Measurements from ENCODE around the gene ZNF500.
"Not testable (repeated sequence)": the region's sequence is repeated elsewhere in the genome, so short reads cannot be mapped to it uniquely, and the experiment has no call there.

ZNF500 gene

DNA sequence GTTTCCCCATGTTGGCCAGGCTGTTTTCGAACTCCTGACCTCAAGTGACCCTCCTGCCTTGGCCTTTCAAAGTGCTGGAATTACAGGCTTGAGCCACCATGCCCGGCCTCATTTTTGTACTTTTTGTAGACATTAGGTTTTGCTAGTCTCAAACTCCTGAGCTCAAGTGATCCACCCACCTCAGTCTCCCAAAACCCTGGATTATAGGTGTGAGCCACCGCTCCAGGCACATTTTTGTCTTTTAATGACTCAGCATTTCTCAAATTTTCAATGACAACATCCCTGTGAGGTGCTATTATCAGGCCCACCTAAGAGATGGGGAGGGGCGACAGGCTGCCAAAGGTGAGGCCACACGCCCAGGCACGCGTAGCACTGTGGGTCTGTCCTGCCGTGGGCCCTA lies 20.1 kb upstream of the ZNF500 start:
- Mint-ChIP-seq H3K36me3 (no peaks in the 10 kb centered on the region), H3K4me1 (ENCODE audit: low read depth) (no peaks in the 10 kb centered on the region), H3K9me3 (ENCODE audit: low read depth) (no peaks in the 10 kb centered on the region), H3K27me3 (no peaks in the 10 kb centered on the region), H3K4me3 (no peak overlapping the region), H3K27ac (no peak overlapping the region)

DNA sequence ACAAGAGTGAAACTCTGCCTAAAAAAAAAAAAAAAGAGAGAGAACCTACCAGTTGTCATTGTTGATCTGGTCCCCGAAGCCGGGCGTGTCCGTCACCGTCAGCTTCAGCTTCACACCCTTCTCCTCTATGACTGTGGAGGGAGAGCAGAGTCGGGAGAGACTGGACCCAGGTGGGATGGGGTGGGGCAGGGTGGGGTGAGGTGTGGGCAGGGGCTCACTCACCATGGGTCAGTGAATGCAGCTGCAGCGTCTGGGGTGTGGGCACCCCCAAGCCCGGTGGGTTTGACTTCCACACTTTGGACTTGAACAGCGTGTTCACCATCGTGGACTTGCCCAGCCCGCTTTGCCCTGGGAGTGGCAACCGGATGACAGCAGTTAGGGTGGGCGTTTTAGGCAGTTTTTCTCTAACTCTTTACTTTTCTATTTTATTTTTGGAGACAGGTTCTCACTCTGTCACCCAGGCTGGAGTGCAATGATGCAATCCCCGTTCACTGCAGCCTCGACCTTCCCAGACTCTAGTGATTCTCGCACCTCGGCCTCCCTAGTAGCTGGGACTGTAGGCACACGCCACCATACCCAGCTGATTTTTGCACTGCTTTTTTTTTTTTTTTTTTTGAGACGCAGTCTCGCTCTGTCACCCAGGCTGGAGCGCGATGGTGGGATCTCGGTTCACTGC lies 18.9 kb upstream of the ZNF500 start:
- H3K4me1 Mint-ChIP-seq (ENCODE audit: low read depth) = no peaks in the 10 kb centered on the region
- H3K27ac Mint-ChIP-seq = no peak overlapping the region
- H3K27me3 Mint-ChIP-seq = no peaks in the 10 kb centered on the region
- H3K9me3 Mint-ChIP-seq (ENCODE audit: low read depth) = no peaks in the 10 kb centered on the region
- no peak overlapping the region for H3K4me3 Mint-ChIP-seq
- no peaks in the 10 kb centered on the region for H3K36me3 Mint-ChIP-seq

DNA sequence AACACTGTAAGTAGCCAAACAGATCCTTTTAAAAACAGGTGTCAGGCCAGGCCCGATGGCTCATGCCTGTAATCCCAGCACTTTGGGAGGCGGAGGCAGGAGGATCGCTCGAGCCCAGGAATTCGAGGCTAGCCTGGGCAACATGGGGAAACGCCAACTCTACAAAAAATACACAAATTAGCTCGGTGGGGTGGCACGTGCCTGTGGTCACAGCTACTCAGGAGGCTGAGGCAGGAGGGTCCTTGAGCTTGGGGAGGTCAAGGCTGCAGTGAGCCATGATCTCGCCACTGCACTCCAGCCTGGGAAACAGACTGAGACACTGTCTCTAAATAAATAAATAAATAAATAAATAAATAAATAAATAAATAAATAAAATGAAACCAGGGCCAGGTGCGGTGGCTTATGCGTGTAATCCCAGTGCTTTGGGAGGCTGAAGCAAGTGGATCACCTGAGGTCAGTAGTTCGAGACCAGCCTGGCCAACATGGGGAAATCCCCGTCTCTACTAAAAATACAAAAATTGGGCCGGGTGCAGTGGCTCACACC lies 17.6 kb upstream of the ZNF500 start:
- not testable (repeated sequence) for H3K4me1 Mint-ChIP-seq (ENCODE audit: low read depth); H3K36me3 Mint-ChIP-seq; H3K4me3 Mint-ChIP-seq; H3K27me3 Mint-ChIP-seq; H3K9me3 Mint-ChIP-seq (ENCODE audit: low read depth); H3K27ac Mint-ChIP-seq

DNA sequence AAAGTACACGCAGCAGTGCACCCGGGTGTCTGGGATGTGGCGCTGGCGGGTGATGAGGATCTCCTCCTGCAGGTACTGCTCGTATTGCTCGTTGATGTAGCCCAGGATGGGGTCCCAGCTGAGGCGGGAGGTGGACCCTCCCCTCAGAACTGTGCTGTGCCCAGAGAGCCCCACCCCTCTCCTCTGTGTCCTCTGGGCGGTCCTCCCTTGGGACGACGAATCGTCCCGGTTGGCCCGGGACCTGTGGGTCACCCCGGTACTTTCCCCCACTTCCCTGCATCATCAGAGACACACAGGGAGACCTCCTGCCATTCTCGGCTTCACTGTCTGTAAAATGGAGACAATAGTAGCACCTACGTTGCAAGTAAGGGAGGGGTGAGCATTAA lies 17.0 kb upstream of the ZNF500 start:
- no peaks in the 10 kb centered on the region for H3K9me3 Mint-ChIP-seq (ENCODE audit: low read depth)
- H3K4me1 Mint-ChIP-seq (ENCODE audit: low read depth) = no peaks in the 10 kb centered on the region
- H3K27ac Mint-ChIP-seq = no peak overlapping the region
- no peaks in the 10 kb centered on the region for H3K36me3 Mint-ChIP-seq
- no peak overlapping the region for H3K4me3 Mint-ChIP-seq
- H3K27me3 Mint-ChIP-seq = no peaks in the 10 kb centered on the region

DNA sequence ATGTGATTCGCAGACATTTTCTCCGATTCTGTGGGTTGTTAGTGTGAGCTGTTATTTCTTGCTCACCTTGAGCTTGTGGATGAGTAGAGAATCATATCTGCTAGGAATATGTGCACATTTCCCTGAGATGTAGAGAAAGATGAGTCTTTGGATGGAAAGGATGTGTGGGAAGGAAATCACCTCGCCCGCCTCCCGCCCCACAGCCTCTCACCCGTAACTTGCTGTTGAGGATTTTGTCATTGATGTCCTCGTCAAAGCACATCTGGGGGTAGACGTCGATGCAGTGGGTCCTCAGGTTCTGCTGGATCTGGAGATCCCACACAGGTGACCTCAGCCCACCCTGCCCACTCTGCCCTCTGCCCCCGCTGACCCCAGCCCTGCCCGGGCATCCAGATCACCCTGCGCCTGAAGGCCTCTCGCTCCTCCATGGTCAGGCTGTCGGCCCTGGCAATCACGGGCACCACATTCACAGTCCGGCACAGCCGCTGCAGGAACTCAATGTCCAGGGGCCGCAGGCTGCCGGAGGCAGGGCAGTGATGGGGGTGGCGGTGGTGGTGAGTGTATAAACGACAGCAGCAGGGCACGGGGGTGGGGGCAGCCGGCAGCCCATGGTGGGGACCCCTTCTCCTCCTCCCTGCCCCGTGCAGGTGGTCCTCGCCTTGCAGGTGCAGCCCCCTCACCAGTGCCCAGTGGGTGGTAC lies 16.4 kb upstream of the ZNF500 start:
- H3K27ac Mint-ChIP-seq = no peak overlapping the region
- no peak overlapping the region for H3K4me3 Mint-ChIP-seq
- no peaks in the 10 kb centered on the region for H3K9me3 Mint-ChIP-seq (ENCODE audit: low read depth)
- H3K4me1 Mint-ChIP-seq (ENCODE audit: low read depth) = no peaks in the 10 kb centered on the region
- H3K27me3 Mint-ChIP-seq = no peaks in the 10 kb centered on the region
- no peaks in the 10 kb centered on the region for H3K36me3 Mint-ChIP-seq

DNA sequence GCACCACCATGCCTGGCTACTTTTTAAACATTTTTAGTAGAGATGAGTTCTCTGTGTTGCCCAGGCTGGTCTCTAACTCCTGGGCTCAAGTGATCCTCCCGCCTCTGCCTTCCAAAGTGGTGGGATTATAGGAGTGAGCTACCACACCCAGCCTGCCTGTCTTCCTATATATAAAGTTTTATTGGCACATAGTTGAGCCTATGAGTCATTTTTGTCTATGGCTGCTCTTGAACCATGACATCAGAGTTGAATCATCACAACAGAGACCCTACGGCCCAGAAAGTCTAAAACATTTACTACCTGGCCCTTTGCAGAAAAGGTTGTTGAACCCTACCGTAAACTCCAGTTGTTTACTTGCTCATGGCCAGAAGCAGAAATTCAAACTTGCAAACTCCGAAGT lies 13.3 kb upstream of the ZNF500 start:
- Mint-ChIP-seq H3K27ac (no peak overlapping the region), H3K4me3 (no peak overlapping the region), H3K9me3 (ENCODE audit: low read depth) (no peaks in the 10 kb centered on the region), H3K27me3 (no peaks in the 10 kb centered on the region), H3K4me1 (ENCODE audit: low read depth) (no peaks in the 10 kb centered on the region), H3K36me3 (no peaks in the 10 kb centered on the region)

DNA sequence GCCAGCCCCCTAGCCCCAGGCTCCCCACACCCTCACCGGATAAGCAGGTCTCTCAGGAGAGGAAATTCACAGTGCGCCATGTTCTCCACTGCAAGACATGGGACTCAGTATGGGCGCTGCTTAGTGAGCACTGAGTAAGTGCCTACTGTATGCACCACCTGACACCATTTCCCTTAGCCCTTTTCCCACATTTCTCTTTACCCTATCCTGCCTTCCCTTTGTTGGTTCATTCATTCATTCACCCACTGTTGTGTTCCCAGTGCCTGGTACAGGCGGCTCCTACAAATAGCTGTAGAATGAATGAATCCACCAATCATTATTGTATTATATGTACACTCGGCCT lies 11.1 kb upstream of the ZNF500 start:
- Mint-ChIP-seq H3K4me1 (ENCODE audit: low read depth) (no peaks in the 10 kb centered on the region), H3K4me3 (no peak overlapping the region), H3K27ac (no peak overlapping the region), H3K9me3 (ENCODE audit: low read depth) (no peaks in the 10 kb centered on the region), H3K27me3 (no peaks in the 10 kb centered on the region), H3K36me3 (no peaks in the 10 kb centered on the region)

DNA sequence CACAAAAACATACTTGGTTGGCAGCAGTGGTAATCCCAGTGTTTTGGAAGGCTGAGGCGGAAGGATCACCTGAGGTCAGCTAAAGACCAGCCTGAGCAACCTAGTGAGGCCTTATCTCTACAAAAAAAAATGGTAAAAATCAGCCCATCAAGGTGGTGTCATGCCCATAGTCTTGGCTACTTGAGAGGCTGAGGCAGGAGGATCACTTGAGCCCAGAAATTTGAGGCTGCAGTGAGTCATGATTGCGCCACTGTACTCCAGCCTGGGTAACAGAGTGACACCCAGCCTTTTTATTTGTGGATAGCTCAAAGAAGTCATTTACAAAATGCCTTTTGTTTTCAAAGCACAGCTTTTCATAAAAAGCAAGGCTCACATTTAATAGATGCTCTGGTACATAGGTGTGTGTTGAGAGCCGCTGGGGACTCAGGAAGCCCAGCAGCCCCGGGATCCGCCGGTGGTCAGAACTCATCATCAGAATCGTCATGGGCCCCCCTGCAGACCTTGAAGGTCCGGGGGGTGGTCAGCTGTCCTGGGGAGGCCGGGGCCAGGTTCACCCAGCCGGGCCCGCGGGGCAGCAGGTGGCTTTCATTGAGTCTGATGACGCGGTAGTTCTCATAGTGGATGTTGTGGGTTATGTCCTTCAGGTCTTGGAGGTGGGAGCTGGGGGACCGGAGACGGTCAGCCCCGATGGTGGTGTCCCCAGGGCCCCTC lies 10.5 kb upstream of the ZNF500 start:
- Mint-ChIP-seq H3K9me3 (ENCODE audit: low read depth) (no peaks in the 10 kb centered on the region), H3K27ac (no peak overlapping the region), H3K36me3 (no peaks in the 10 kb centered on the region), H3K4me1 (ENCODE audit: low read depth) (no peaks in the 10 kb centered on the region), H3K27me3 (no peaks in the 10 kb centered on the region), H3K4me3 (no peak overlapping the region)

DNA sequence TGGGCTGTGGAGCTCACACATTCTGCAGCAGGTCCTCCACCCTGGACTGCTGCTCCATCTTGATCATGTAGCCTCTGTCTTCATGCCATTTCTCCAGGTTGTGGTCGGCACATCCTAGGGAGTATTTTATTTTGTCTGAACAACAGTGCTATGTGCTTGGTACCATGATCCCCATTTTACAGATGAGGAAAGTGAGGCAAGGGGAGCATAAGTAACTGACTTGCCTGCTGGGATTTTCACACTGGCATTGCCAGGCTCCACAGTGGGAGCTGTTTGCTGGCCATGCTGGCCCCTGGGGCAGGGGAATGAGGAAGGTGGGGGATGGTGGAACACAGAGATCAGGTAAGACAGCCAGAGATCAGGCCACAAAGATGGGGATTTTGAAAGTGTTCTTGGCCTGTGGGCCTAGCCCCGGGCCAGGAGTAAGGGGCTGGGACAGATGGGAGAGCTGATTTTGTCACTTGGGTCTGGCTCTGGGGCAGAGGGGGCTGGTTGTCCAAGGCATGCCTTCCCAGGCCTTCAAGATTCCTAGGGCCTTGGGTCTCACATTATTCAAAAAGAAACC lies 9.3 kb upstream of the ZNF500 start:
- Mint-ChIP-seq H3K4me1 (ENCODE audit: low read depth) (no peaks in the 10 kb centered on the region), H3K27me3 (no peaks in the 10 kb centered on the region), H3K9me3 (ENCODE audit: low read depth) (no peaks in the 10 kb centered on the region), H3K27ac (no peak overlapping the region), H3K4me3 (no peak overlapping the region), H3K36me3 (no peaks in the 10 kb centered on the region)

DNA sequence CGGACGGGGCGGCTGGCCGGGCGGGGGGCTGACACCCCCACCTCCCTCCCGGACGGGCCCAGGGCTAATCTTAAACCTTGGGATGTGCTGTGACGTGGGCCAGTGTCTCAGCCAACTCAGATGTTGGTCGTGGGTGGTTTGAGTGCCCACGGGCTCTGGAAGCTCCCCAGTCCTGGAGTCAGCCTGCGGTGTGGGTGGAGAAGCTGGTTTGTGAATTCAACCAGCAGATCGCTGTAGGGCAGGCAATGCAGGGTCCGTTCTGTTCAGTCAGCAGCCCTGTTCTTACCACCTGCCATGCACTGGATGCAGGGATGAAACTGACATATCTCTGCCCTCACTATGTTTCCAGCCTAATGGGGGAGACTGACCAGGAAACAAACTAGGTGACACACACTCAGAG lies 8.0 kb upstream of the ZNF500 start:
- Mint-ChIP-seq H3K36me3 (no peaks in the 10 kb centered on the region), H3K27me3 (no peaks in the 10 kb centered on the region), H3K4me3 (no peak overlapping the region), H3K4me1 (ENCODE audit: low read depth) (no peaks in the 10 kb centered on the region), H3K27ac (no peak overlapping the region), H3K9me3 (ENCODE audit: low read depth) (no peaks in the 10 kb centered on the region)

DNA sequence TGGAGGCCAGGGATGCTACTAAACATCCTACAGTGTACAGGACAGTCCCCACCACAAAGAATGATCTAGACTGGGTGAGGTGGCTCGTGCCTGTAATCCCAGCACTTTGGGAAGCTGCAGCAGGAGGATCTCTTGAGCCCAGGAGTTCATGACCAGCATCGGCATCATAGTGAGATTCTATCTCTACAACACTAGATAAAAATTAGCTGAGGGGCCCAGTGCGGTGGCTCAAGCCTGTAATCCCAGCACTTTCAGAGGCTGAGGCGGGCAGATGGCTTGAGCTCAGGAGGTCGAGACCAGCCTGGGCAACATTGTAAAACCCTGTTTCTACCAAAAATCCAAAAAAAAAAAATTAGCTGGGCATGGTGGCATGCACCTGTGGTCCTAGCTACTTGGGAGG lies 5.4 kb upstream of the ZNF500 start:
- Mint-ChIP-seq H3K27ac (no peak overlapping the region), H3K9me3 (ENCODE audit: low read depth) (no peaks in the 10 kb centered on the region), H3K36me3 (no peaks in the 10 kb centered on the region), H3K4me3 (no peak overlapping the region), H3K27me3 (no peaks in the 10 kb centered on the region), H3K4me1 (ENCODE audit: low read depth) (peaks cover 11% of the 10 kb centered on the region)

DNA sequence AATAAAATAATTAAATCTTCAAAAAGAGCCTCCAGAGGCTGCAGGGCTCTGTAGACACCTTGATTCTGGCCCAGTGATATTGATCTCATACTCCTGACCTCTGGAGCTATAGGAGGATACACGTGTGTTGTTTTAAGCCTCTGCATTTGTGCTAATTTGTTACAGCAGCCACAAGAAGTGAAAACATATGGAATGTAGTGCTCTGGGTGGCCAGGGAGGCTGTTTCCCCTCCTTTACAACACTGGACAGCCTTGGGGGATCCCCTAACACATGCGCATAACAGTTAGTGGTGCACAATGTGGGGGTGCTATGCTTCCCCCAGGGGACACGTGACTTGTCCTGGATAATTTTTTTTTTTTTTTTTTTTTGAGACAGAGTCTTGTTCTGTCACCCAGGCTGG lies 4.7 kb upstream of the ZNF500 start:
- Mint-ChIP-seq H3K9me3 (ENCODE audit: low read depth) (no peaks in the 10 kb centered on the region), H3K27ac (no peak overlapping the region), H3K4me1 (ENCODE audit: low read depth) (peaks cover 13% of the 10 kb centered on the region), H3K27me3 (no peaks in the 10 kb centered on the region), H3K4me3 (no peak overlapping the region), H3K36me3 (no peaks in the 10 kb centered on the region)

DNA sequence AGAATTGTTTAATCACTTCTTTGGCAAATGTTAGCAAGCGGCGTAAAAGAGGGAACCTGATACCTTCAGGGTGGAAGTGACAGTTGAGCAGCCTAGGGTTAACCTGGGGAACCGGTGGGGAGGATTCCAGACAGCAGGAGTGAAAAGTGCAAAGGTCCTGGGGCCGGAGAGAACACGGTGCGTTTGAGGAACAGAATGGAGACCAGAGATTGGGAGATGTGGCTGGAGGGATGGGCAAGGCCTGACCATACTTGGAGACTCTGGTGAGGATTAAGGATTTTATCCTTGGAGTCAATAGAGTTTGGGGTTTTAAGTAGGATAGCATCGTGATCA lies 2.3 kb upstream of the ZNF500 start:
- Mint-ChIP-seq H3K4me3 (peak overlapping the region; percentile 93), H3K36me3 (no peaks in the 10 kb centered on the region), H3K27me3 (no peaks in the 10 kb centered on the region), H3K9me3 (ENCODE audit: low read depth) (no peaks in the 10 kb centered on the region), H3K27ac (peak overlapping the region; percentile 38), H3K4me1 (ENCODE audit: low read depth) (peaks cover 25% of the 10 kb centered on the region)

DNA sequence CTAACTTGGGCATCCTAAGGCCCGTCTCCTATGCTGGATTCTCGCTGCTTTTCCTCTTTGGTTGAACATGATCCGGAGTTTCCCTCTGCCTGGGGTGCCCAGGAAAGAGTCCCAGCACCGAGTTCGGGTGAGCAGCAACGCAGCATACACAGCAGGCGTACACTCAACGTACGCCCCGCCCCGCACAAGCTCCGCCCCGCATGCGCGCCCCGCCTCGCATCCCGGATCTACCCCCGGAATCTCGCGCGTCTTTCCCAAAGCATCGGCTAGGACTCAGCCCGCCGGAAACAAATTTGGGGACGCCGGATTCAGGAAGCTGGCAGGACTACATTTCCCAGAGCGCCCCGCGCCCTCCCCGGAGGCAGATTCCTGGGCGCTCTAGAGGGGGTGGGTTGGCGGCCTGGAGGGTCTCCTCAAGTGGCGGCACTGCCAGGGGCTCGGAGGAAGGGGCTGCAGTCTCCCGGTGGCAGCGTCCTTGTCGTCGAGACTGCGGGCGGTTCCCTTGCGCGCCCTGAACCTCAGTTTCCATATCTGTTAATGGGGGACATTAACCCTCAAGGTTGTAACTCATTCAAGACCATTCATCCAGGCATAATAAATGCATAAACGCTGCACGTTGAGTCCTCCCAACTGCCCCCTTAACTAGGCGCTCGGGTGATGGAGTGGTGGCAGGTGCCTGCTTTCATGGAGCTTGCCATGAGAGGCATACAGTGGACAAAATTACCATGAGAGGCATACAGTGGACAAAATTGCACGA lies 1.8 kb upstream of the ZNF500 start:
- H3K9me3 Mint-ChIP-seq (ENCODE audit: low read depth) = no peaks in the 10 kb centered on the region
- no peaks in the 10 kb centered on the region for H3K27me3 Mint-ChIP-seq
- H3K36me3 Mint-ChIP-seq = no peaks in the 10 kb centered on the region
- H3K4me1 Mint-ChIP-seq (ENCODE audit: low read depth) = peaks cover 25% of the 10 kb centered on the region
- H3K27ac Mint-ChIP-seq = peak overlapping the region; percentile 85
- peak overlapping the region; percentile 93 for H3K4me3 Mint-ChIP-seq

All from activated naive CD8-positive, alpha-beta T cell (primary cell).